Peyer's patch (tissue), 4 donors: ENCODE data around the gene TRIM25.

Experiments used
- CTCF ChIP-seq, 6 experiments: fragments of 450-650 bp in 4 of 6; fragments of 200-600 bp in 2 of 6; sonication (generic) in 1 of 6; IDR thresholded peaks; one replicate each; pipeline ENCODE4 v1.5.1; 2017 to 2019; ENCODE audit warnings: antibody characterized with exemption in 6 of 6, mild to moderate bottlenecking in 3 of 6, moderate library complexity in 1 of 6
- POLR2A ChIP-seq, 2 donors: fragments of 450-650 bp; IDR thresholded peaks; one replicate each; pipeline ENCODE4 v1.5.1; 2017; ENCODE audit warnings: antibody characterized with exemption in 2 of 2, mild to moderate bottlenecking in 2 of 2, moderate library complexity in 2 of 2

GRCh38 chr17:56945938-56946505, 32.2 kb upstream of the TRIM25 start:
- TF ChIP-seq CTCF (IDR thresholded peaks at IDR 0.05) (no peak), POLR2A (IDR thresholded peaks at IDR 0.05) (no peak)
